NCI-H69 (cell line): Measurements from ENCODE around the gene CGB2.
A peak's percentile ranks its signal among the peaks of the same experiment; 100 is the strongest.
"Not testable (repeated sequence)": the region's sequence is repeated elsewhere in the genome, so short reads cannot be mapped to it uniquely, and the experiment has no call there.

Source experiments
- DNase-seq: peaks from one replicate; lab custom pipeline; 2025; lab: John Stamatoyannopoulos, UW

Gene CGB2

DNA sequence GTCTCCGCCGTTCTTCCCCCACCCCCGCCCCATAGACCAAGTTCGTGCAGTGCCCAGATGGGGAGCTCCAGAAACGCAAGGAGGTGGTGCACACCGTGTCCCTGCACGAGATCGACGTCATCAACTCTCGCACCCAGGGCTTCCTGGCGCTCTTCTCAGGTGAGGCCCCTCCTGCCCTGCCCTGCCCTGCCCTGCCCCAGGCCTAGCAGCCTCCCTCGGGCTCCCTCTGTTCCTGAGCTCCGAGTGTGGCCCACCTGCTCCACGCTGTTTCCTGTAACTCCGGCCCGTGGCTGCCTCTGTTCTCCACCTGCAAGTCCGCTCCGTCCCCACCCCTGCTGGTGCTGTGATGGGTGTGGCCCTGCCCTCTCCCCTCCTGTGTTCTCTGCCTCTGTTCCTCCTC, 21.2 kb upstream of the CGB2 start:
- no peak for DNase-seq

DNA sequence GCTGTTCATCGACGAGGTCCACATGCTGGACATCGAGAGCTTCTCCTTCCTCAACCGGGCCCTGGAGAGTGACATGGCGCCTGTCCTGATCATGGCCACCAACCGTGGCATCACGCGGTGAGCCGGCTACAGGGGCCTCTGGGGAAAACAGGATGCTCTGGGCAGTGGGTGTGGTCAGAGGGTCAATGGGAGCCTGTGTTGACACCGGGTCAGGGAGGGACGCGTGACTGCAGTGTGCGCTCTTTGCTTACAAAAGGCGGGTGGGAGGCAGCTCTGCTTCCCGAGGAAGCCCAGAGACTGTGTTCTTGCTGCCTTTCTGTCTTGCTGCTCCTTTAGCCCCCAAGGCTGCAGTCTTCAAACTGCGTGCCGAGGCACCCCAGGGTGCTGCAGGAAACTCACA, 20.5 kb upstream of the CGB2 start:
- DNase-seq, result no peak

DNA sequence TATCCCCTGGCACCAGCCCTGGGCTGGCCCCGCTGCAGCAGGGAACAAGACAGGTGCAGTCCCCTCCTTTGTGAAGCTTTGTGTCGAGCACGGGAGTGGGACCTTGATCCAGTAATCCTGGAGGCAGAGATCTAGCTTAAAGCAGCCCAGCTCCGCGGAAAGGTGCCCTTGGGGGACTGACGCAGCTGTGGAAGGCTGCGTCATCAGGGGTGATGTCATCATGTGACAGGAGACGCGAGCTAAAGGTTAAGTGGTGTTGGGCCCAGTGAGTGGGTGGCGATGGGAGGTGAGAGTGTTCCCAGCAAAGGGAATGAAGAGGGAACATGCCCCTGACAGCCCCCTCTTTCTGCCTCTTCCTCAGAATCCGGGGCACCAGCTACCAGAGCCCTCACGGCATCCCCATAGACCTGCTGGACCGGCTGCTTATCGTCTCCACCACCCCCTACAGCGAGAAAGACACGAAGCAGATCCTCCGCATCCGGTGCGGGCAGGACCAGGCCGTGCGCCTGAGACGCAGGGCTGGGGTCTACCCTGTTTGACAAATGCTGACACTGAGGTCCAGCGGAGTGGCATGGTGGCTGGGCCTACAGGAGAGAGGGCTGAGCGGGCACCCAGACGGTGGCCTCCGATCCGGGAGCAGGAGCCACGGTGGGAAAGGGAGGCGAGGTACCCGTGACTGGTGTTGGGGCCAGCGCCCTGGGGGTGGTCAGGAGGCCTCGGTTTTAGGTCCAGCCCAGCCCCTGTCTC, 17.4 kb upstream of the CGB2 start:
- no peak for DNase-seq

DNA sequence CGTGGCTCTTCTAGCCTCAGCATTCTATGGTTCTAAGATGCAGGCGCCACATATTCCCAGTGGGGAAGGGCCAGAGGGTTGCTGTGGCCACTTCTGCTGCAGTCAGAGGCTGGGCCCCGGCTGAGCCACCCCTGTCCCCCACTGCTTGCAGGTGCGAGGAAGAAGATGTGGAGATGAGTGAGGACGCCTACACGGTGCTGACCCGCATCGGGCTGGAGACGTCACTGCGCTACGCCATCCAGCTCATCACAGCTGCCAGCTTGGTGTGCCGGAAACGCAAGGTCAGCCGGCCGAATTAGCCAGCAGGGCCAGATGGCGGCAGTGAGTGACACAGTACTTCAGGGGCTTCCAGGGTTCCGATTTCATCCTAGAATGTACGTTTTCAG, 16.8 kb upstream of the CGB2 start:
- DNase-seq, result no peak

DNA sequence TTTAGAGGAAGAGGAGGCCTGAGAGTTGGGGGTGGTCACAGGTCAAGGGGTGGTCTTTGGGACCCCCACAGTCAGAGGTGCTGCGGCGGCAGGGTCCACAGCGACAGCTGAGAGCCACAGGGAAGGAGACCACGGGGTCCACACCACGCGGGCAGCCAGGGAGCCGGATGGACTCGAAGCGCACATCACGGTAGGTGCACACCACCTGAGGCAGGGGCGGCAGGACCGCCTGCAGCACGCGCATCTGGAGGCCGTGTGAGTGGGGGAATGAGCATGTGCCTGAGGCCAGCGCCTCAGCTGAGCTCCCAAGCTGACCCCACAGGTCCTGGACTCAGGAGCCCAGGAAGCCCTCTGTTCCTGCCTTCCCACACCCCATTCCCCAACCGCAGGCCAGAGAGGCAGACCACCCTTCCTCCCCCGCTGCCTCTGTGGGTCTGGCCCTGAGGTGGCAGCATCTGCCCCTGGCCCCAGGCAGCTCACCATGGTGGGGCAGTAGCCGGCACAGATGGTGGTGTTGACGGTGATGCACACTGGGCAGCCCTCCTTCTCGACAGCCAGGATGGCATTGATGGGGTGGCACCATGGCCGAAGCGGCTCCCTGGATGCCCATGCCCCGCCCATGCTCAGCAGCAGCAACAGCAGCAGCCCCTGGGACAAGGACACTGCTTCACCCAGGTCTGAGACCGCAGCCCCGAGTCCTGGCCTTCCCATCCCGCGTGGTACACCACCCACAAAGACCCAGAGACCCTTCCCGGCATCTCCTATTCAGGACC, 15.4 kb upstream of the CGB2 start:
- no peak for DNase-seq

DNA sequence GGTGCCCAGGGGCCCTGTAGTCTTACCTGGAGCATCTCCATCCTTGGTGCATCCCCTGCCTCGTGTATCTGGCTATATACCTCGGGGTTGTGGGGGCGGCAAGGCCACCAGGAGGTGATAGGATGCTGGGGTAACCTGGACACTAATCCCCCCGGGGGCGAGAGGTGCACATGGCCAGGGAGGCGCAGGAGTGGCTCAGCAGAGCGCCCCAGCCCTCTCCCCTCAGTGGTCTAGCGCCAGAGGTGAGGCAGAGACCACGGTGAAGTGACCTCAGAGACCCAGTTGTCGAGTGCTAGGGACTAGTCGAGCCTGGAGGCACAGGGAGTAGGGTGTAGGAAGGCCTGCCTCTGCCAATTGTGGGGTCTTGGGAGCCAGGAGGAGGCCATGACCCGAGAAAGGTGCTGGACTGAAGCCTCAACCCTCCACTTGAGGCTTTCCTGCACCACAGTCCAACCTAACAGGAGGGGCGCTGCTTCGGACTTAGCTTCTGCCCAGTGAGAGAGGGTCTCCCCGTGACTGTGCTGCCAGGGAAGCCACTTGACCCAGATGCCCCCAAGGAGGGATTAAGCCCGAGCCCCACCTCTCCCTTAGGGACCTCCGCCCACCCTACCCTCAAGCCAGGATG, 14.5 kb upstream of the CGB2 start, which contains the start of gene LHB:
Gene LHB (minus strand): TSS at position 51 of the 625 bp plus-strand sequence. CDS start 10 bp downstream, at position 41.
- DNase-seq, result no peak

DNA sequence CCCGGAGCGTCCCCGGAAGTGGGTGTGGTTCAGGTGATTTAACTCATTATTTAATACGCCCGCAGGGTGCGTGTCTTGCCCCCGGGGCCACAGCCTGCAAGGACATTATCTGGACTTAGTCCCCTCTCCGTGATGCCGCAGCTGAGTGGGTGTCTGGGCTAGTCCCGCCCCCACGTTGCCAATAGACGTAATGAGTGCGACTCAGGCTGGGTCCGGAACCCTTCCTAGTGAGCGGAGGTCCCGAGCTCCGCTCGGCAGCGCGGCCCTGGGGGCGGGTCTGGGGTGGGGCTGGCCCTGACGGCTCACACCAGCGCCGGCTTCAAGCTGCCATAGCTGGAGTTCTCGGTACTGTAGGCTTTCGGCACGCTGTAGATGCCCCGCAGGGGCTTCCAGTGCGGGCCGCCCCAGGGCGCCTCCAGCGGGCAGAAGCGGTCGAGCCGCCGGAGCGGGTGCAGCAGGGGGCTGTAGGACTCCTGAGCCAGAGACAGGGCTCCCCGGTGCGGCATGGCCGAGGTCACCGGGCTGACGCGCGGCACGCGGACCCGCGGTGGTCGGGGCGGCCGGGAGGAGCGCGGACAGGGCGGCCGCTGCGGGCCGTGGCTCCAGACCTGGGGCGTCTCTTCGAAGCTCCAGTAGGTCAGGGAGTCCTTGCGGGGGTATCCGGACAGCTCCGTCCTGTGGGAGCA, 13.9 kb upstream of the CGB2 start:
- DNase-seq, result peak; percentile 82

DNA sequence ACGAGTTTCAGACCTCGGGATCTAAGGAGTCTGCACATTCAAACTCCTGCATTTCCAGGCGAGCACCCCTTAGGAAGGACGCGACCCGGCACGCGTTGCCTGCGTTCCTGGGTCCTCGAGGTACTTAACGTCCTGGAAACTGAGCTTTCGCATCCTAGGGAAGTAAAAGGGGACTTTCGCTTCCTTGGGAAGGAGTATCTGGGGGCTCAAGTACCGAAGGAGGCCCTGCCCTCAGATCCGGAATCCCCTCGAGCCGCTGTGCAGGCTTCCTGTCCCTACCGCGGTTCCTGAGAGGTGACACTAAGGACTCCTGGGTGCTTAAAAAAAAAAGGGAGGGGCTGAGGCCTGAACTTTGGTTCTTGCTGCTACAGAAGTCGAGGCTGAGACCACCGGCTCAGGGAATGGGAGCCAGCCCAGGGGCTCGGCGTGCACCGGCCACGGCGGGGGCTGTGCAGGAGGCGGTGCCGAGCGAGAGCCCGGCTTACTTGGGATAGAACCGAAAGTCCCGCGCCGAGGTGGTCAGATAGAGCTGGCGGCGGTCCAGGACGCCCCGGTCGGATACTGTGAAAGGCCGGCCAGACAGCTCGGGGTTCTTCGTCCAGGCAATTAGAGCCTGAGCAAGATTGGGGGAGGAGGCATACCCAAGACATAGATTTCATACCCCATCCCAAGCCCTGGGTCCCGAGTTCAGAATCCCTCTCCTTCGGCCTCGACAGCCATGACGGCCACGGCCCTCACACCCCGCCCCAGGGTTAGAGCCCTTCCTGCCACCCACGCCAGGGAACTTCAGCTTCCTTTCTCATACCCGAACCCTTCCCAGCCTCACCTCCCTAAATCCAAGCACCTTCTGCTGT, 13.1 kb upstream of the CGB2 start:
- peak; percentile 28 for DNase-seq

DNA sequence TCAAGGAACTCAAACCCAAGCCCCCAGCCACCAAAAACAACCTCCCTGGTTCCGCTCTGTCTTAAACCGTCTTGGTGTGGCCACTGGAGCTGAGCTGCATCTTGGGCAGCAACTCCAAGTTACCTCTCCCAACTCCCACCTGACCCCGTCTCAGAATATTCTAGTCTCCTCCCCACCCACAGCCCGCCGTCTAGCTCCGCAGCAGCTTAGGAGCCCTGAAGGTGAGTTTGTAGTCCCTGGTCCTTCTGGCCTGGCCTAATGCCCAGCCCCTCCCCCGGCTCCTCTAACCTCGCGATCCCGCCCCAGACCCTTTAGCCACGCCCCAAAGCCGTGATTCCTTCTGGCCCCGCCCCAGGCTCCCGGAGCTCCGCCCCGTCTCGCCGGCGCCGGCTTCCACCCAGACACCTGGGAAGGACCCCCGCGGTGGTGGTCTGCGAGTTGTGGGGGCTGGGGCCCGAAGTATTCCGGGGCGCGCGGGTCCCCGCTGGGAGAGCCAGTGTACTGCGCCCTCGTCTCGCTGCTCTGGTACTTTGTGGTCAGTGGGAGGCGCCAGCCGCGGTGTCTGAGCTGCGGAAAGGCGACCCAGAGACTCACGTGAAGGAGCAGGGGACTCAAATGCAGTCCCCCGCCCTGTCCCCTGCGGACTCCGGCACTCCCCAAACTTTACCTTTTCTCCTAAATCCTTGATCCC, 12.3 kb upstream of the CGB2 start:
- DNase-seq, result peak; percentile 85

DNA sequence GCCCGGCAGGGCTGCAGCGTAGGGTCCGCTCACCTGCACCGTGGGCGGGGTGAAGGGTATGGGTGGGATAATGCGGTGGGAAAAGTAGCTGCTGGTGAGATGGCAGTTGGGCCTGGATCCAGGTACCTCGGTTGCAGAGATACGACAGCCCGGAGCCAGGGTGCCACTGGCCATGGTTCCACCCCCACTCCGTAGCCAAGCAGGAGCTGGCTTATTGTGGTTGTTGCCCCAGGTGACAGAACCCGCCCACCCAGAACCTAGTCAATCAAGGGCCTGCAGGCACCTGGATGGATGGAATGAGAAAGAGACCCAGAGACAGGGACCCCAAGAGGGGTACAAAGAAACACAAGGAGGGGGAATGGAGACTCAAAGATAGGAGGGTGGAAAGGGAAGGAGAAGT, 11.3 kb upstream of the CGB2 start:
- peak; percentile 51 for DNase-seq

DNA sequence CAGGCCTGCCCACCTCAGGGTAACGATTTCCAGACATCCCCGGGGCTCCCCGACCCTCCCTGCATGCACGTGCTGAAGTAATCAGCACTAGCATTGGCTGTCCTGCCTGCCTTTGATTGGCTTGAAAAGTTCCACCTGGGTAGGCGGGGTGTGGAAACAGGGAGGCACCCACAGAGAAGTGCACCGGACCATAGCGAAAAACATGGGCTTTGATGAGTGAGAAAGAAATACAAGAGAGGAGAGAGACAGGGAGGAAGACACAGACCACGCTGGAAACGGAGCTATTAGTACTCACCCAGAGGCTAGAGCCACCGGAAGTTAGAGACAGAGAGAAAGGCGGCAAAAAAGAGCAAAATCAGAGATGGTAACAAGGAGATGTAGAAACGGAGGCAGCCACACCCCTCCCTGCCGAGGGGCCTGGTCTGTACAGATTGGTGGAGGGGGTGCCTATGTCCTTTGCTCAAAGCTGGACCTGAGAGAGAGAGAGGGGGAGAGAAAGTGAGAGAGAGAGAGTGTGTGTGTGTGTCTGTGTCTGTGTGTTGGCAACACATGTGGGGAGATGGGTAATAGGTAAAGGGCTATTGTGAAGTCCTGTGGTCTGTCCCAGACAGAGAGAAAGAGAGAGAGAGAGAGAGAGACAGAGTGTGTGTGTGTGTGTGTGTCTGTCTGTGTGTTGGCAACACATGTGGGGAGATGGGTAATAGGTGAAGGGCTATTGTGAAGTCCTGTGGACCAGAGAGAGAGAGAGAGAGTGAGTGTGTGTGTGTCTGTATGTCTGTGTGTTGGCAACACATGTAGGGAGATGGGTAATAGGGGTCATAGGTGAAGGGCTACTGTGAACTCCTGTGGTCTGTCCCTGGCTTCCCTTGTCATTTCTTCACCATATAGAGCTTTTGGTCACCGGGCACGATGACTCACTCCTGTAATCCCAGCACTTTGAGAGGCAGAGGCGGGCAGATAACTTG, 10.5 kb upstream of the CGB2 start:
- peak; percentile 68 for DNase-seq

DNA sequence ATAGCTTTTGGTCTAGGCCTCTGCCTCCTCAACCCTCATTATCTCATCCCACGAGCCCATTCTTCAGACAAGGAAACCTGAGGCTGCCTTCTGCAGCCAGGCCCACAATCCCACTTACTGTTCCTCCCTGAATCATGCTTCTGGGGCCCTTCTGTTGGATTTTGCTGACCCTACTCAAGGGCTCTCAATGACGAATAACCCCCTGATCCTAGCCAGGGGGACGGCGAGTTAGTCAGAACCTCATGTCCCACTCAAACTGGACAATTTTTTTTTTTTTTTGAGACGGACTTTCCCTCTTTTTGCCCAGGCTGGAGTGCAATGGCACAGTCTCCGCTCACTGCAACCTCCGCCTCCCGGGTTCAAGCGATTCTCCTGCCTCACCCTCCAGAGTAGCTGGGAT, 9.6 kb upstream of the CGB2 start:
- no peak for DNase-seq

DNA sequence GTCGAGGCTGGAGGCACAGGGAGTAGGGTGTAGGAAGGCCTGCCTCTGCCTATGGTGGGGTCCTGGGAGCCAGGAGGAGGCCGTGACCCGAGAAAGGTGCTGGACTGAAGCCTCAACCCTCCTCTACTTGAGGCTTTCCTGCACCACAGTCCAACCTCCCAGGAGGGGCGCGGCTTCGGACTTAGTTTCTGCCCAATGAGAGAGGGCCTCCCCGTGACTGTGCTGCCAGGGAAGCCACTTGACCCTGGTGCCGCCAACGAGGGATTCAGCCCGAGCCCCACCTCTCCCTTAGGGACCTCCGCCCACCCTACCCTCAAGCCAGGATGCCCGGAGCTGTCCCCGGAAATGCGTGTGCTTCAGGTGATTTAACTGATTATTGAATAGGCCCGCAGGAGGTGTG, 7.5 kb upstream of the CGB2 start, which contains the start of gene CGB3:
Gene CGB3 (minus strand): TSS at position 101 of the 400 bp plus-strand sequence. CDS start 362 bp downstream, outside the sequence.
- DNase-seq, result not testable (repeated sequence)

DNA sequence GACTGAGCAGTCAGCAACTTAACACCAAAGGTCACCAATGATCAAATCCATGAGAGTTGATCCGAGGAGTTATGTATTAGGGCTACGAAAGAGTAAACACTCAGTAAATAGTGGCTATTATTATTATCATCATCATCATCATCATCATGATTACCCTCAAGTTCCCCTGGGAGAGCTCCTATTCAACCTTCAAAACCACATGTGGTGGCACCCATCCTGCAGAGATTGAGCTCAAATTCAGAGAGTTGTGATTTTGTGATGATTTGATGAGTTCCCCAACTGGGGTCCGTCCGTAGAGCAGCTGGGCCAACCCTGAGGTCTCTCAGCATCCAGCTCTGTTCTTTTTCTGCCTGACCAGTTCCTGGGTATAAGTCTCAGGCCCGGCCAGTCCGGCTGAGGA, 6.6 kb upstream of the CGB2 start:
- not testable (repeated sequence) for DNase-seq

DNA sequence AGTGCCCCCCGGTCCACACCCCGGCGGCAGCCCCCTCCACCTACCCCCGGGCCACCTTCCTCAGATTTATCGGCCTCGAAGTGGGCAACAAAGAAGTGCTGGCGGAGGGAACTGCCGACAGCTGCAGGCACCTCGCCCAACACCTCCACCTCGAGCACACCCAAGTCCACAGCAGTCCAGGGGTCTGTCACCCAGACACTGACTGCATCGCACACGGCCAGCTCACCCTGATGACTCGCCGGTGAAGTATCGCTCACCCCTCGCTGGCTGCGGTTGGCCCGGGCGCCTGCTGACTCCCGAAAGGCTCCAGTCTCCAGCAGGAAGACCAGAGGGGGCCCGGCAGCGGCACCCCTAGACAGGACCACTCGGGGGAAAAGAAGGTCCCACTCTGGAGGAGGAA, 6.1 kb upstream of the CGB2 start:
- not testable (repeated sequence) for DNase-seq

DNA sequence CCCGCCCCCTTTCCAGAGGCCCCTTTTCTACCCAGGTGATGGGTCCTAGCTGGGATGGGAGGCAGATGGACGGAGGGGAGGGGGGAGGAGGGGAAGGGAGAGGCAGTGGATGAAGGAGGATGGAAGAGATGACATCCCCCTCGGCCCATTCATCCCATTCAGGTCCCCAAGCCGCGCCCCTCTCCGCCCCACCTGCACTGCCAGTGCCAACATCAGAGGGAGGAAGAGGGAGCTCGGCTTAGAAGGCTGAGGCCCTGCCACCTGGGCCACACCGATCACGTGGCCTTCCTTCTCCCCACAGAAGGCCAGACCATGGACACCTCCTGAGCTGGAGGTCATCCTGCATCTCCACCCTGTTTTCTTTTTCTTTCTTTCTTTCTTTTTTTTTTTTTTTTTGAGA, 3.0 kb upstream of the CGB2 start:
- not testable (repeated sequence) for DNase-seq

DNA sequence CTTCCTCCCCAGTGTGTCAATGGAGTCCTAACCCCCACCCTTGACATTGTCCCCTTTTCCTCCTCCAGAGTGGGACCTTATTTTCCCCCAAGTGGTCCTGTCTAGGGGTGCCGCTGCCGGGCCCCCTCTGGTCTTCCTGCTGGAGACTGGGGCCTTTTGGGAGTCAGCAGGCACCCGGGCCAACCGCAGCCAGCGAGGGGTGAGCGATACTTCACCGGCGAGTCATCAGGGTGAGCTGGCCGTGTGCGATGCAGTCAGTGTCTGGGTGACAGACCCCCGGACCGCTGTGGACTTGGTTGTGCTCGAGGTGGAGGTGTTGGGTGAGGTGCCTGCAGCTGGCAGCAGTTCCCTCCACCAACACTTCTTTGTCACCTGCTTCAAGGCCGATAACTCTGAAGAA, 1.9 kb upstream of the CGB2 start:
- not testable (repeated sequence) for DNase-seq

DNA sequence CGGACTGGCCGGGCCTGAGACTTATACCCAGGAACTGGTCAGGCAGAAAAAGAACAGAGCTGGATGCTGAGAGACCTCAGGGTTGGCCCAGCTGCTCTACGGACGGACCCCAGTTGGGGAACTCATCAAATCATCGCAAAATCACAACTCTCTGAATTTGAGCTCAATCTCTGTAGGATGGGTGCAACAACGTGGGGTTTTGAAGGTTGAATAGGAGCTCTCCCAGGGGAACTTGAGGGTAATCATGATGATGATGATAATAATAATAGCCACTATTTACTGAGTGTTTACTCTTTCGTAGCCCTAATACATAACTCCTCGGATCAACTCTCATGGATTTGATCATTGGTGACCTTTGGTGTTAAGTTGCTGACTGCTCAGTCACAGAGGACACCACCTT, 1.4 kb upstream of the CGB2 start:
- DNase-seq, result not testable (repeated sequence)

DNA sequence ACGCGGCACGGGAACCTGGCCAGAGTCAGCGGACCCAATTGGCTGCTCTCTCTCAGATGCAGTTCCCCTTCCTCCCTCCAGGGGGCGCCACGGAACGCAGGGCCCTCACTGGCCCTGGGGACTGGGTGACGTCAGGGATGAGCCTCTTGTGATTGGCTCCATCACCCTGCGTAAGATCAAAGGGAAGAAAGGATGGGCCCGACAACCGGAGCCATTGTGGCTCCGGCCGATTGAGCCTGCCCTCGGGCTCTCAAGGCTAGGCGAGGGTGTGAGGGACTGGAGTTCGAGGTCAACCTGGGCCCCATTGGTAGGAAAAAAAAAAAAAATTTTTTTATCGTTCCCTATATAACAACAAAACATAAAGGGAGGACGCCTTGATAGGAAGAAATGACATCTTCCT, 5.1 kb downstream of the CGB2 start, which contains the start of gene CGB1:
Gene CGB1 (minus strand): TSS at position 81 of the 400 bp plus-strand sequence. CDS start 184 bp downstream, outside the sequence.
- peak; percentile 95 for DNase-seq
